Measurements from ENCODE around the gene TNFAIP2.
"Not testable (repeated sequence)": the region's sequence is repeated elsewhere in the genome, so short reads cannot be mapped to it uniquely, and the experiment has no call there.

Gene TNFAIP2

GRCh38 chr14:103136388-103137271, 13.4 kb downstream of the TNFAIP2 start:
- no peak for DNase-seq

DNA sequence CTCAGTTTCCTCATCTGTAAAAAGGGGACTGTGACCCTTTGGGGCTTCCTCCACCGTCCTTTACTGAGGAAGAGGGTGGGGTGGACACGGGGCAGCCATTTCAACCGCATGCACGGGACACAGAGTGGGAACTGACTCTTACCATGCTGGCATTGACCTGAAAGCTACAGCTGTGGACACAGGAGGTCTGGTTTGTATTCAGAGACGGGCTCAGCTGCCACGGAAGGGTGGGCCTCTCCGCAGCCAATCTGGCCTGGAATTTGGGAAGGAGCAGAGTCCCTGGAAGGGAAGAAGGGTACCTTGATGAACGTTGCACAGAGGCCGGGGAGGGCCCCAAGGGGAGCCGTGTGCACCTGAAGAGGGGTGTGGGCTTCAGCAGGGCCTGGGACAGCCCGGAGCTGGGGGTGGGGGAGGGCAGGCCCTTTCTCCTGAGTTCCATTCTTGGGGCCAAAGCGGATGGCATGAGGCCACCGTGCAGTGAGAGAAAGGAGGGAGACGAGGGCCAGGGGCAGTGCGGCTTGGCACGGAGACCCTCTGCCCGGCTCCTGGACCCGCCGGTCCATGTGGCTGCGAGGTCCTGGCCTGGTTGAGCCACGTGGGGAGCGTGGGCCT, 14.5 kb downstream of the TNFAIP2 start:
- DNase-seq, result no peak

DNA sequence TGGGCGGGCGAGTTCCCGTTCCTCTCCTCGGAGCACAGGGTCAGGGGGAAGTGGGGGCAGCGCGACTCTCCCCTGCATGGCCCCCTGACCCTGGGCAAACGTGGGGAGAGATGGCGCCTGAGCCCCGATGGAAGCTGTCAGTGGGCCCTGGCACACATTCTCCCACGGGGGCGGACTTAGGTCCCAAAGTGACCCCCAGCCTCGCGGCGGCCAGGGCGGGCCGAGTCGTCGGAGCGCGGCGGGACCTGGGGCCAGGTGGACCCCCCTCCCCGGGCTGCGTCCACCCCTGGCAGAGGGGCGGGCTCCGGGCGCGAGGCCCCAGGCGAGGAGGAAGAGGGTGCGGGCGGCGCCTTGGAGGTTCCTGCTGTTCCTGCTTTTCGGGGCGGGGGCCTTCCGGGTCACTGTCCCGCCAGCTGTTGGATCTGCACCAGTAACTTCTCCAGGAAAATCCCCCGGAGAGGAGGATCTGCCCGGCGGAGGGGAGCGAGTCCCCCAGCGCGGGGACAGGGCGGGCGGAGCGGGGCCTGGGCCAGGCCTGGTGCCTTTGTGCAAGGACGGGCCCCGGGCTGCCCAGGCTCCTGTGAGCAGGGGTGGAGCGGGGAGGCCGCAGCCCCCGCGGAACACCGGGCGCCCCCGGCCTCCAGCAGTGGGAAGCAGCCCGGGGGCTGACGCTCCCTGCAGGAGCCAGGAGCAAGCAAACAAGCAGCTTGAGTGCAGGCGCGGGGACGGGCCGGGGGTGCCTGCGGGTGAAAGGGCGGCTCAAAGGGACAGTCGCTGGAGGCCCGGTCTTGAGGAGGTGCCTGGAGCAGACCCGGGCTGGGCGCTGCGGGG, 15.3 kb downstream of the TNFAIP2 start:
- DNase-seq, result no peak

DNA sequence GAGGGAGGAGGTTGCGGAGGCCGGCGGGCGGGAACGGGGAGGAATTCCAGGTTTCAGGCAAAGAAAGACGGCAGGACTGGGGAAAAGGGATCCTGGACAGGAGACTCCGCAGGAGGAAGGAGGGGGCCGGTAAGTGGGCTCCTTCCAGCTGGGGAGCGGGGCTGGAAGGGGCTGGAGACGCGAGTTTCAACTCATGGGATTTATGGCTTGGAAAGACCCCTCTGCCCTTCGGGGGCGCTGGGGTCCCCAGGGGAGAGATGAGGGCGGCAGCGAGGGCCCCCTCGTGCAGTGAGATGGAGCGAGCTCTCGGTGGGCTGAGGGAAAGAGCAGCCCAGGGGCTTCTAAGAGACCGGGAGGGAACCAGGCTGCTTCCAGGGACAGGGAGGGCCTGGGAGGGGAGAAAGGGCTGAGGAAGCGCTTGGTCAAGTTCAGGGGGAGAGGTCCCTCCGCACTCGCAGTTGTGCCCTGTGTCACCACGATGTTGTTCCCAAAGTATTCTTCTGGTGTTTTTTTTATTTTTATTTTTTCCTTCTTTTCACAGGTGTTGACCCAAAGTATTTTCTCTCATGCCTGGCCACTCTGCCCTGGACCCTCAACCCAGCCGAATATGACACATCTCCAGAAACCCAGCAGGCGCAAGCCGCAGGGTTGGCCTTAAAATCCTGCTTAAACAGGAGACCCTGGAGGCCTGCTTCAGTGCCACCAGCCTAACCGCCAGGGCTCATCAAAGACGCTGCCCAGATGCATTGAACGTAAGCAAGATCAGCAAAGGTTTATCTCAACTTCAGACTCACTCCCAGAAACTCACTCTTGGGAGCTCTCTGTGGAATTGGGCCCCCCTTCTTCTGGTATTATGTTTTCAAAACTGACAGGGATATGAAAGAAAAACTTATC, 16.1 kb downstream of the TNFAIP2 start:
- DNase-seq, result no peak

DNA sequence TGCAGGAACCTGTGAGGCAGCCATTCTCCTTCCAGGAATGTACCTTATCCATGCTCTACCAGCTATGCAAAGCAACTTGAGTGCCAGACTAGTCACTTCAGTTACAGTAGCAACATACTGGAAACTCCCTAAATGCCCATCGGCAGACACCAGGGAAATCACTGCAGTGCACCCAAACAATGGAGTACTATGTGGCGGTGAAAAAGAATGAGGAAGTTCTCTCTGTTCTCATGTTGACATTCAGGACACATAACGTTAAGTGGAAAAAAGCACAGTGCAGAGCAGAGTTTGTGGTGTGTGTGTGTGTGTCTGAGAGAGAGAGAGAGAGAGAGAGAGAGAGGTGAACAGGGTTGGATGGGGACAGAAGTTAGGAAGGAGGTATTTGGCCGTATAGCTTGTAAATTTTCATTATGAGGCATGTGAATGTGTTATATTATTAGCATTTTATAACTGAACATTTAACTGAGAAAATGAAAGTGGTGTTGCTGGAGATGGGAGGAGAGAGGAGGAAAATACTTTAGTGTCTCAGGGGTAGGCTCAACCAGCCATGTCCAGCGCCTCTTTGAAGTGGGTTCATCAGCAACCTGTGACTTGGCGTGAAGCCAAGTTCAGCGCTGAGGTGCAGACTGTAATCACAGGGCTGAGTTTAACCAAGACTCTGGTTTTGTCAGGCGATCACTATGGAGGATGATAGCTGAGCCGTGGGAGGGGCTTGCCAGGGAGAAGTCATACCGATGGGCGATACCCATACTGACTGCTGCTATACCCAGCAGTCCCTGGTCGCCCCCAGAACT, 17.3 kb downstream of the TNFAIP2 start:
- DNase-seq, result no peak

DNA sequence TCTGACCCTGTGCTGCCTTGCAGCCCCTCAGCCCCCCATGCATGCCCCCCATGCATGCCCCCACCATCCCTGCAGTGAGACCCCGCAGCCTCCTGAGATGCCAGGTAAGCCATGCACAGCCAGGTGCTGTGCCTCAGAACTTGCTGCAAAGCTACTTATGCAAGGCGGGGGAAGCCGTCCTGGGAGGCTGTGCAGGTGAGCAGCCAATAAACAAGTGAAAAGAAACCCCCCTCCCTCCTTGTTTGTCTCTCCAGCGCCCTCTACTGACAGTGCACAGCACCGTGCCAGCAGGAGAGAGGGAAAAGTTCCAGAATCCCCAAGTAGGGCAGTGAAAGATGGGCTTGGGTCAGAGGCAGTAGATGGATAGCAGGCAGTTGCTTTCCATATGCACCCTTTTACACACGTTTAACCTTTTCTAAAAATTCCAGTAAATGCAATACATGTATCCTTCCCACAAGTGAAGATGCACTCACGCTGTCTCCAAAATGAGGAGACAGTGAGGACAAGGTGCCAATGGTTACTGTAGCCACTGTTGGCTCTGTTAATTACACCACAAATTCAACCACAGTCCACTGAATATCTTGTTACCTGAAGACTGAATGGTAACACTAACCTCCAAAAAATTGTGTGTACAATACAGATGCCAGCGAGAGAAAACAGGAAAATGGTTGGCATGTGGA, 18.0 kb downstream of the TNFAIP2 start:
- no peak for DNase-seq

DNA sequence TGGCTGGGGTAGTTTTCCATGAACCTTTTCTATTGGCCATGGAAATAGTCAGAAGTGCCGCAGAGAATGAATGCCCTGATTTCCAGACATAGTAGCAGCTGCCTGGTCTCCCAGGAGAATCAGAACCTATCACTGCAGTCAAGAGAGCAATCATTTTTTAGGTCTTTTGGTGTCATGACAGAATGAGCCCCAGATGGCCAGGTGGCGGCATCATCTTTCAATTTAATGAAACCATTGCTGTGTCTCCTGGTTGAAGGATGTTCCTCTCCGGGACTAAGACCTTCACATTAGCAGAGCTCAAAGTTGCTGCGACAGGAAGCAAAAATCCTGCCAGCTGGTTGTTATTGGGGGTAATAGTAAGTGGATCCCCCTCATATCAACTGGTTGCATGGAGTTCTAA, 18.8 kb downstream of the TNFAIP2 start:
- DNase-seq, result no peak

DNA sequence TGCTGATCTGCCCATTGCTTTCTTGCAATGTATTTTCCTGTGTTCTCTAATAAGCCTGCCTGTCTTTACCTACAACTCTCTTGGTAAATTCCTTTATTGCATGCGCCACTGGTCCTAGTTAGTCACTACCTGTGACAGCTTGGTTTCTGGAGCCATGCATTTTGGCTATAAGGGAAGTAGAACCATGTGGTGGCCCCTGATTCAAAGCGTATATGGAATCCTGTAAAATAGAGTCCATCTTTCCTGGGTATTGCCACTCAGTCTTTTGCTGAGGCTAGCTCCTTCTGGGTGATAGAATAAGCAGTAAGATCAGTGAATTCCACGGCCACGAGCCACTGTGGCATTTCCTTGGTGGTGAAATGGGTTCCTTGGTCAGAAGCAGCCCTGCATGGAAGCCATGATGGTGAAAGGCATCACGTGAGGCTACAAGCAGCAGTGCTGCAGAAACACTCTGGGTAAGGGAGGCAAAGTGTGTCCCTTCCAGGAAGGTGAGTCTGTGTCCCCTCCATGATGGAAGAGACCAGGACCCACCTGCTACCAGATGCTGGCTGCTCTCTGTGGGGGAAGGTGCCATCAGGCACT, 19.6 kb downstream of the TNFAIP2 start:
- no peak for DNase-seq

DNA sequence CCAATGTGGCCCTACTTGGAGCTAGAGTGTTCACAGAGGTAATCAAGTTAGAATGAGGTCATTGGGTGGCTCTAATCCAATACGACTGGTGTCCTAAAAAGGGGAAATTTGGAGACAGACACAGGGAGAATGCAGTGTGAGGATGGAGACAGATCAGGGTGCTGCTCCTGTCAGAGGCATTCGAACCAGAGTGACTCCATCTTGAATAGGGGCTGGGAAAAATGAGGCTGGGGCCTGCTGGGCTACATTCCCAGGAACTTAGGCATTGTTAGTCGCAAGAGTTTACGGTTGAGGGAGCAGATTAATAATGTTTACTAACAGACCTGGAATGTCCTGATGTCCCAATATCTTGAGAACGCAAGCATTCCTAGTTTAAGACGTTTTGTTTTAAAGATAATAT, 20.2 kb downstream of the TNFAIP2 start:
- DNase-seq, result no peak

GRCh38 chr14:103144085-103144484, 20.8 kb downstream of the TNFAIP2 start:
- no peak for DNase-seq

DNA sequence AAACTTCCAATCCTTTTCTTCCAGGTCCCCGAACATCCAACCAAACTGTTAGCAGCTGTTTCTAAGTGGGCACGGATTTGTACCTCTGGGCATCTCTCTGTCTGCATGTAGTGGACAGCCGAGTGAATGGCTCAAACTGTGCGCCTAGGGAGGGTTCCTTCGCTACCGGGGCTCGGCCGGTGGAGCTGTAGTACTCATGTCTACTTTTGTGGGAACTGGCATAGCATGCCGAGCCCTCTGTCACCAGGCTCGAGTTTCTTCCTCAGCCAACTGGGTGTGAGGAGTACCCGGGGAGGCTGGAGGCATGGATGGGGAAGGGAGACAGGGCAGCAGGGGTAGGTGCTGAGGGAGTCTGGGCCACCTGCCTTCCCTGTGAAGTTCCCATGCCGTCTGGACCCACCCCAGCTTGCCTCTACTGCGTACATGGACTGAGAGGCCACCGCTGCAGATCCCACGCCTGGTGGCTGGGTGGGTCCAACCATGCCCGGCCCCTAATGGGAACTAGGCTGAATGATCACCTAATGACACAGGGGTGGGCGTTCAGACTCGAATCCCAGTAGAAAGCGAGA, 23.0 kb downstream of the TNFAIP2 start:
- DNase-seq, result no peak

- DNase-seq, result no peak
Observed at GRCh38 chr14:103149351-103150237, 26.3 kb downstream of the TNFAIP2 start.

DNA sequence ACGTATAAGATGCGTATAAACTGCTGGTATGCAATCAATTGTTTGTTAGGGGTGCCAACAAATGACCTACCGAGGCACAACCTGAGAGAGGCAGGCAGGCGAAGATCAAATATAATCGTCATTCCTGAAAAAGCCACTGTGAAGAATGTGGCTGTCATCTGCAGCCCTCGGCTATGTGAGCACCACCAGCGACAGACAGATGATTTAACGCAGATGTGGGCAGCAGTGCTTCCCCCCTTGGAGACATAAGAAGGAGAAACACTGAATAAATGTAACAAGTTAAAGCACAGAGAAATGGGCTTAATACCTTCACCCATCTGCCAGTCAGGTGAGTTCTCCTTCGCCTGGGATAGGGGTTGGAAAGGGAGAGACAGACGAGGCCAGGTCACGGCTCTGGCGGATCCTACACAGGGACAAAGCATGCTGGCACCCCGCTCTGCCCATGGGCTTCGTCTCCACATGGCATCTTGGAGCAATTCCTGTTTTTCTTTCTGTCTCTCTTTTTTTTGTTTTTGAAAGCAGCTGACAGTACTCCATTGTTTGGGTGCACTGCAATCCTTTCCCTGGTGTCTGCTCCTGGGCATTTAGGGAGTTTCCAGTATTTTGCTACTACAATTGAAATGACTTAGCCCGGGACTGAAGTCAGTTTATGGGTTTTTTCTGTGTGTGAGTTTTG, 28.1 kb downstream of the TNFAIP2 start:
- DNase-seq, result no peak

GRCh38 chr14:103155010-103155409, 31.7 kb downstream of the TNFAIP2 start:
- no peak for DNase-seq

- not testable (repeated sequence) for DNase-seq
Observed at GRCh38 chr14:103155416-103155815, 32.2 kb downstream of the TNFAIP2 start.

DNA sequence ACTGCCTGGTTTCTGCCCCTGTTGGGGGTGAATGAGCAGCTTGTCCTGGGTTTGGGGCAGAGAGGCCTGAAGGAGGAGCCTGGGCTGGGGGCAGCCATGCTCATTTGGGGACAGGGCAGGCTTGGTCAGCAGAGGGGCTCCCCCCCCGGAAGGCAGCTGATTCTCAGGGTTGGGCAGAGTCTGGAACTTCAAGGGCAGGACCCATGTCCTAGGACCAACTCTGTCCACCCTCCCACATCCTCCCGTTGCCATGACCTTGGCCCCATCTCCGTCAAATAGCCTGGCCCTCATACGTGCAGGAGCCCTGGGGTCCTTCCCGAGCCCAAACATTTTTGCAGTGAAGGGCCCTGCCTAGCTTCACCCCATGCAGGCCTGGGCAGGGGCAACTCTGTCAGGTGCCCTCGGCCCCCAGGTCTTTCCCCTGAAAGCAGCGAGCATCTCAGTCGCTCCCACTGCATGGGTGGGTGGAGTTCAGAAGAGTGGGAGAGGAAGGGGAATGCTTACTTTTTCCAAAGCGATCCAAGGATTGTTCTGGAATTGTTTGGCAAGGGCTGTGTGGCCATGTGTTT, 32.6 kb downstream of the TNFAIP2 start:
- DNase-seq, result no peak

- no peak for DNase-seq
Observed at GRCh38 chr14:103156651-103157378, 33.6 kb downstream of the TNFAIP2 start.

DNA sequence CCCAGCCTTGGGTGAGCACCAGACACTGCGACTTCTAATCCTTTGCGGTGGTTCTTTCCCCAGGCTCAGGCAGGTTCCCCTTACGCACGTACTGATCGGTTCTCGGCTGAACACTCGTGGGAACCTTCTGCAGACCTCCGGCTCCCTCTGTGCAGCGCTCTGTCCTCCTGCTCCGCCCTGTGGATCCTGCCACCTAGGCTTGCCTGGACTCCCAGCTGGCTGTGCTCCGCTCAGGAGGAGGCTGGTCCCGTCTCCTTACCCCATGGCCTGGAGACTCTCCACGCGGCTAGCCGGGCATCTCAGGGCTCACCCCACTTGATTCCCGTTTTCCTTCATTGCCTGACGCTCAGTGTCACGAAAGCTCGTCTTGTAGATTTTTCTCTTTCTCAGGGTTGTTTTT, 34.7 kb downstream of the TNFAIP2 start:
- no peak for DNase-seq

All from CD4-positive, alpha-beta T cell treated with Interferon alpha-2 for 1 hour (primary cell).